GM12873 (cell line): ENCODE measurements around the gene CCNQ.

Experiments used
- CTCF ChIP-seq: IDR thresholded peaks from 2 replicates; pipeline ENCODE4 v1.5.1; 2012; ENCODE audit warnings: low read depth, mild to moderate bottlenecking, moderate library complexity, low read length, control low read depth; ENCODE audit not compliant: insufficient read depth; ENCODE audit errors: missing control alignments

The CCNQ gene

GRCh38 chrX:153598541-153599191, at the start of gene CCNQ:
CCNQ (minus strand) TSS chrX:153599139; CDS start chrX:153599073, 66 bp downstream.
- TF ChIP-seq CTCF: no peak

- TF ChIP-seq CTCF: no peak
Measured at GRCh38 chrX:153647461-153648357, 48.8 kb upstream of the CCNQ start.

- TF ChIP-seq CTCF: no peak
Measured at GRCh38 chrX:153646620-153647373, 47.9 kb upstream of the CCNQ start, which contains the start of gene DUSP9. DUSP9 (plus strand) TSS chrX:153647203; CDS start chrX:153647954, 751 bp downstream.

GRCh38 chrX:153645921-153646488, 47.1 kb upstream of the CCNQ start:
- TF ChIP-seq CTCF: no peak

GRCh38 chrX:153645151-153645550, 46.2 kb upstream of the CCNQ start:
- no peak for TF ChIP-seq CTCF

- TF ChIP-seq CTCF: no peak
Measured at GRCh38 chrX:153644356-153645125, 45.6 kb upstream of the CCNQ start.
